Spleen (tissue), 11 donors: Measurements from ENCODE around the gene PRKCSH. TPM values are rescaled to one million over a fixed set of nuclear protein-coding genes. Genes with fewer than 3 reads are reported as not detected.
"Not testable (repeated sequence)": the region's sequence is repeated elsewhere in the genome, so short reads cannot be mapped to it uniquely, and the experiment has no call there.

Experiments used
- DNase-seq: peaks from one replicate; pipeline ENCODE4 v3.0.0-alpha.2; 2020
- H3K27ac ChIP-seq, 8 donors: fragments of 200-600 bp; sonication (generic) in 7 of 8; 1 replicate in 4 of 8; 2 replicates in 4 of 8; pipeline versions ENCODE4 v1.5.0 to v1.8.0; 2016 to 2021; ENCODE audit warnings: inconsistent platforms in 4 of 8, mild to moderate bottlenecking in 4 of 8, moderate library complexity in 1 of 8
- H3K27me3 ChIP-seq, 7 donors: fragments of 200-600 bp; sonication (generic) in 6 of 7; replicated peaks in 1 of 7; 1 replicate in 4 of 7; 2 replicates in 3 of 7; pipeline versions ENCODE4 v1.5.0 to v1.8.0; 2016 to 2021; ENCODE audit warnings: inconsistent platforms in 3 of 7, mild to moderate bottlenecking in 1 of 7
- H3K36me3 ChIP-seq, 6 donors: fragments of 200-600 bp; sonication (generic) in 5 of 6; 1 replicate in 4 of 6; 2 replicates in 2 of 6; pipeline versions ENCODE4 v1.5.0 to v1.8.0; 2016 to 2021; ENCODE audit warnings: inconsistent platforms in 2 of 6
- H3K4me1 ChIP-seq, 6 donors: fragments of 200-600 bp; sonication (generic) in 5 of 6; 1 replicate in 3 of 6; 2 replicates in 3 of 6; pipeline versions ENCODE4 v1.5.0 to v1.8.0; 2016 to 2021; ENCODE audit warnings: inconsistent platforms in 3 of 6
- H3K4me3 ChIP-seq, 8 donors: fragments of 200-600 bp; sonication (generic) in 7 of 8; 1 replicate in 4 of 8; 2 replicates in 4 of 8; pipeline versions ENCODE4 v1.5.0 to v1.8.0; 2016 to 2021; ENCODE audit warnings: inconsistent platforms in 4 of 8, mild to moderate bottlenecking in 4 of 8, moderate library complexity in 2 of 8
- H3K9me3 ChIP-seq, 8 donors: fragments of 200-600 bp; sonication (generic) in 7 of 8; 1 replicate in 4 of 8; 2 replicates in 4 of 8; pipeline versions ENCODE4 v1.5.0 to v1.8.0; 2016 to 2021; ENCODE audit warnings: inconsistent platforms in 4 of 8
- CTCF ChIP-seq, 11 experiments: fragments of 200-600 bp in 7 of 11; fragments of 450-650 bp in 4 of 11; sonication (generic) in 4 of 11; IDR thresholded peaks in 8 of 11; conservative IDR thresholded peaks in 3 of 11; 1 replicate in 7 of 11; 2 replicates in 4 of 11; pipeline versions ENCODE4 v1.4.0 to v1.8.0; 2016 to 2021; ENCODE audit warnings: antibody characterized with exemption in 11 of 11, inconsistent platforms in 4 of 11, mild to moderate bottlenecking in 1 of 11
- POLR2A ChIP-seq, 3 donors: fragments of 450-650 bp; IDR thresholded peaks; one replicate each; pipeline ENCODE4 v1.5.1; 2017; ENCODE audit warnings: antibody characterized with exemption in 3 of 3, mild to moderate bottlenecking in 1 of 3
- POLR2AphosphoS5 ChIP-seq, 3 donors: sonication (generic); formaldehyde crosslinking; IDR thresholded peaks; one replicate each; pipeline ENCODE4 v1.5.1; 2017; ENCODE audit warnings: antibody characterized with exemption in 3 of 3
- WGBS, 5 donors: extraction: QIAGEN DNeasy Blood & Tissue Kit in 3 of 5; methylation state at CpG; one replicate each; pipeline versions ENCODE4 v1.1.5 to v1.1.7; 2013 to 2018; 5-methylcytosine and 5-hydroxymethylcytosine counted together
- intact Hi-C: fragments of 100-400 bp; cut with DNase I; formaldehyde crosslinking; loops from one replicate; pipeline ENCODE4 v1.15.0; 2023; ENCODE audit warnings: low total_unique reads
- polyA plus RNA-seq, 3 donors: library from polyadenylated mRNA; stranded (reverse); fragments of 200-250 nt; gene quantifications; one replicate each; pipeline ENCODE4 v1.2.1, GENCODE V29; 2013
- total RNA-seq, 7 donors: library from RNA; depleted of rRNA in 3 of 7; stranded (reverse); fragments of >200 nt in 3 of 7; fragmentation: NEBNext Ultra II Directional in 4 of 7; extraction: Animal tissue kit (Norgen Biotek cat#: 25700) in 4 of 7; gene quantifications; one replicate each; pipeline versions ENCODE4 v1.1.0 to v1.2.1, GENCODE V29; 2016 to 2021
- donor health status: healthy with polysubstance abuse.
- donor health status: DM: no; HTN: no; CAD: no; lungs with moderate emphysema.
- donor health status: DM: no; HTN: no; CAD: no.
- donor health status: Bipolar disorder and iron deficiency.
- donor health status: healthy.
- donor health status: DM: no; HTN: no; CAD: no.
- donor health status: DM: yes; HTN: yes; CAD: no.

PRKCSH gene
- total and polyA plus RNA-seq, 10 donors = 80.3 to 258 (median 145) TPM

DNA sequence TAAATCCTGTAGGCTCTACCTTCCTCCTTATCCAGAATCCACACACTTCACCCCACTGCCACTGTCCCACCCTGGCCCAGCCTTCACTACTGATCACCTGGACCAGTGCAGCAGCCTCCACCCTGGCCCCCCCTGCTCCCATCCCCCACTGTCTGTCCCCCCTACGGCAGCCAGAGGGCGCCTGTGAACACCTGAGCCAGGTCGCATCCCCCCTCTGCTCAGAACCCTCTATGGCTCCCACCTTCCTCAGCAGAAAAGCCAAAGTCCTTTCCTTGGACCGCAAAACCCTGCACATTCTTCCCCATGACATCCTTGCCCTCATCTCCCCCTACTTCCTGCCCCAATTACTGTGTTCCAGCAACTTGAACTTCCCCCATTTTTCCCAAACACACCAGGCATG, 24.8 kb downstream of the PRKCSH start:
- no peaks in the 10 kb centered on the region for H3K4me1 ChIP-seq
- no peak overlapping the region for H3K4me3 ChIP-seq
- no peak for DNase-seq
- H3K36me3 ChIP-seq = no peaks in the 10 kb centered on the region
- peak in 3 of 11 experiments; percentile 11 to 33 (median 12) for TF ChIP-seq CTCF (IDR thresholded peaks at IDR 0.05 in 8 of 11, conservative IDR thresholded peaks at IDR 0.05 in 3 of 11)
- no peak for TF ChIP-seq POLR2AphosphoS5 (IDR thresholded peaks at IDR 0.05)
- 54 to 64% (median 57%) methylated on average over 4 of the region's 4 CpGs for WGBS, 5 donors
- no peak overlapping the region for H3K27ac ChIP-seq
- no peaks in the 10 kb centered on the region for H3K9me3 ChIP-seq
- intact Hi-C loops = no loop called here
- H3K27me3 ChIP-seq = peaks cover 0 to 26% (median 7%) of the 10 kb centered on the region in 7 donors

DNA sequence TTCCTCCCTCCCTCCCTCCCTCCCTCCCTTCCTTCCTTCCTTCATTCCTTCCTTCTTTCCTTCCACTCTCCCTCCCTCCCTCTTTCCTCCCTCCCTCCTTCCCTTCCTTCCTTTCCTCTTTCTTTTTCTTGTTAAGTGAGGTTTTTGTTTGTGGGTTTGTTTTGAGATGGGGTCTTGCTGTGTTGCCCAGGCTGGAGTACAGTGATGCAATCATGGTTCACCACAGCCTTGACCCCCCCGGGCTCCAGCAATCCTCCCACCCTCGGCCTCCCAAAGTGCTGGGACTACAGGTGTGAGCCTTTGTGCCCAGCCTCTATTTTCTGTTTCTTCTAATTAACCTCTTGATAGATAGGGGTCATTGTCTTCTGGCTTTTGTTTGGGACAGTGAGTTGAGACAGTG, 26.0 kb downstream of the PRKCSH start:
- 50 to 71% (median 64%) methylated on average over 2 of the region's 2 CpGs for whole genome bisulfite sequencing, 5 donors
- Histone ChIP-seq H3K4me1 (no peaks in the 10 kb centered on the region), H3K9me3 (no peaks in the 10 kb centered on the region), H3K36me3 (no peaks in the 10 kb centered on the region), H3K4me3 (no peak overlapping the region), H3K27me3 (peaks cover 0 to 38% (median 7%) of the 10 kb centered on the region in 7 donors), H3K27ac (no peak overlapping the region)
- TF ChIP-seq POLR2AphosphoS5 (IDR thresholded peaks at IDR 0.05) = no peak
- no peak for DNase-seq
- intact Hi-C loops = no loop called here

GRCh38 chr19:11463391-11463790, 28.0 kb downstream of the PRKCSH start:
- Histone ChIP-seq H3K4me3 (no peak overlapping the region), H3K4me1 (no peaks in the 10 kb centered on the region), H3K9me3 (no peaks in the 10 kb centered on the region), H3K27me3 (peaks cover 0 to 35% (median 7%) of the 10 kb centered on the region in 7 donors), H3K36me3 (no peaks in the 10 kb centered on the region), H3K27ac (no peak overlapping the region)
- intact Hi-C loops = no loop called here
- WGBS, 5 donors = 69 to 78% (median 76%) methylated on average over 6 to 12 of the region's 12 CpGs
- no peak for DNase-seq
- TF ChIP-seq POLR2AphosphoS5 (IDR thresholded peaks at IDR 0.05) (no peak), CTCF (IDR thresholded peaks at IDR 0.05 in 8 of 11, conservative IDR thresholded peaks at IDR 0.05 in 3 of 11) (no peak), POLR2A (IDR thresholded peaks at IDR 0.05) (no peak)

DNA sequence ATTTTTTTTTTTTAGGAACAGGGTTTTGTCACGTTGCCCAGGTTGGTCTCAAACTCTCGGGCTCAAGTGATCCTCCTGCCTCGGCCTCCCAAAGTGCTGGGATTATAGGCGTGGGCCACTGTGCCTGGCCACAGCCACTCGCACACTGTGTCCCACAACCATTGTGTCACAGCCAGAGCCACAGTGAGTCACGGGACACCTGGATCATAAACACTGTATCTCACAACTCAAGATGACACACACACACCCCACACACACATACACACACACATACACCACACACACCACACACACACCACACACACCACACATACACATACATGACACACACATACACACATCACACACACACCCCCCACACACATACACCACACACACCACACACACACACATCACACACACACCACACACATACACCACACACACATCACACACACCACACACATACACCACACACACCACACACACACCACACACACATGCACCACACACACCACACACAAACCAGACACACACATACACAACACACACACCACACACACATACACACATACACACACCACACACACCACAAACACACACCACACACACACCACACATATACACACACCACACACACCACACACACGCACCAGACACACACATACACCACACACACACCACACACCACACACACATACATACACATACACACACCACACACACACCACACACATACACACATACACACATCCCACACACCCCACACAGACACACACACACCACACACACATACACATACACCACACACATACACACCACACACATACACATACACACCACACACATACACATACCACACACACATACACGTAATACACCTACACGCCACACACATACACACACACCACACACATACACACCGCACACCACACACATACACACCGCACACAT, 29.2 kb downstream of the PRKCSH start:
- no peak overlapping the region for H3K4me3 ChIP-seq
- peaks cover 0 to 31% (median 7%) of the 10 kb centered on the region in 7 donors for H3K27me3 ChIP-seq
- DNase-seq = no peak
- intact Hi-C loops = no loop called here
- no peak overlapping the region for H3K27ac ChIP-seq
- no peaks in the 10 kb centered on the region for H3K9me3 ChIP-seq
- H3K4me1 ChIP-seq = no peaks in the 10 kb centered on the region
- no peaks in the 10 kb centered on the region for H3K36me3 ChIP-seq
- no peak for TF ChIP-seq POLR2A (IDR thresholded peaks at IDR 0.05)
- no peak for TF ChIP-seq POLR2AphosphoS5 (IDR thresholded peaks at IDR 0.05)
- WGBS, 5 donors = 81 to 86% (median 85%) methylated on average over 11 of the region's 11 CpGs

DNA sequence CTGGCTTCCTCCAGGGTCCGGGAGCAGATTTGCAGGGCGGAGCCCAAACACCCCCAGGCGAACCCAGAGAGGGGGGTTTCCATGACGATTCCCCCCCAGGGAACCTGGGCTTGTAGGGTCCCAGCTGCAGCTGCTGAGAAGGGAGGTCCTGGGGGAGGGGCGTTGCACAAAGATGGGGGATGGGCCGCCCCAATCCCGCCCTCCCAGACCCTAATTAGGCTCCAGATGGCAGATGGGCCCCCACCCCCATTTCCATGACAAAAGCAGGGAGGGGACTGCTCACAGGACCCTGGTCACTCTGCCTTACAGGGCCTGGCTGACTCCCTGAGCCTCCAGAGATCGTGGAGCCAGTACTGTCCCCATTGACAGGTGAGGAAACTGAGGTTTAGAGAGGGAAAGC, 30.2 kb downstream of the PRKCSH start:
- TF ChIP-seq CTCF (IDR thresholded peaks at IDR 0.05 in 8 of 11, conservative IDR thresholded peaks at IDR 0.05 in 3 of 11) (no peak), POLR2A (IDR thresholded peaks at IDR 0.05) (no peak)

DNA sequence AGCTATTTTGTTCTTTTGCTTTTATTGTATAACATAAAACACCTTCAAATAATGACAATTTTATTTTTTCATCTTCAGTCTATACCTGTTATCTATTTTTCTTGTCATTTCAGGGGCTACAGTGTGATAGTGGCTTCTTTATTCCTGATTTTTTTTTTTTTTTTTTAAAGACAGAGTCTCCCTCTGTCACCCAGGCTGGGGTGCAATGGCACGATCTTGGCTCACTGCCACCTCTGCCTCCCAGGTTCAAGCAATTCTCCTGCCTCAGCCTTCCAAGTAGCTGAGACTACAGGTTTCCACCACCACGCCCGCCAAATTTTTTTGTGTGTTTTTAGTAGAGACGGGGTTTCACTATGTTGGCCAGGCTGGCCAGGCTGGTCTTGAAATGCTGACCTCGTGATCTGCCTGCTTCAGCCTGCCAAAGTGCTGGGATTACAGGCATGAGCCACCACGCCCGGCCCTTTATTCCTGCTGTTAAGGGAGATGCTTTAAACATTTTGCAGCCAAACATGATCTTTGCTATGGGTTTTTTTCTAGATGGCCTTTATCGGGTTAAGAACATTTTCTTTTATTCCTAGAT, 32.9 kb downstream of the PRKCSH start:
- H3K4me1 ChIP-seq, intact Hi-C loops, H3K27ac ChIP-seq, H3K9me3 ChIP-seq, H3K36me3 ChIP-seq, DNase-seq, H3K4me3 ChIP-seq: not testable (repeated sequence)
- 67 to 82% (median 82%) methylated on average over 8 of the region's 8 CpGs for WGBS, 5 donors
- H3K27me3 ChIP-seq = peaks cover 0 to 40% (median 0%) of the 10 kb centered on the region in 7 donors

More for the DNA sequence above, 30.2 kb downstream of the PRKCSH start:
- Histone ChIP-seq H3K27me3 (peaks cover 0 to 30% (median 0%) of the 10 kb centered on the region in 7 donors), H3K36me3 (no peaks in the 10 kb centered on the region), H3K4me1 (no peaks in the 10 kb centered on the region), H3K4me3 (no peak overlapping the region), H3K27ac (no peak overlapping the region), H3K9me3 (no peaks in the 10 kb centered on the region)
- 24 to 51% (median 41%) methylated on average over 4 to 8 of the region's 8 CpGs for WGBS, 5 donors
- no peak for DNase-seq
- intact Hi-C loops = no loop called here
